OCI-M1 (cell line): ENCODE results near the gene TICAM2.
A peak's percentile ranks its signal among the peaks of the same experiment; 100 is the strongest.

Experiments used
- DNase-seq: peaks from one replicate; lab custom pipeline; 2025; lab: John Stamatoyannopoulos, UW

TICAM2 gene

DNA sequence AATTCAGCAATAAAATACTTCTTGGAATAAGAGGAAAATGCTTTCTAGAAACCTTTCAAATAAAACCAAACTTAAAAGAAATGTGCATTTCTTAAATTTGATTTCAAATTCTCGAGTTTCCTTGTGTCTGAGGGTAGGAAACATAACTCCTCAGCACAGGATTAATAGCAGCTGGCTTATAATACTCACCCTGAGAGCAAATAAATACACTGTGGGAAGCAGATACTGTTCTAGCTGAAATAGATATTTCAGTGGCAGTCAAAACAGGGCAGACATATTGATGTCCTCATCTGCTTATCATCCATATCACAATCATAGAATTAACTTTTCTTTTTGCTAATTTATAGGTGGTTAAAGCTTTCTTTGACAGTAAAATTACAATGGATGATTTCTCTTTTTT is 33.6 kb downstream of the TICAM2 start:
- DNase-seq = no peak

GRCh38 chr5:115565233-115565632 is 37.0 kb downstream of the TICAM2 start:
- no peak for DNase-seq

GRCh38 chr5:115561176-115561575 is 41.1 kb downstream of the TICAM2 start:
- DNase-seq = no peak

- no peak for DNase-seq
Observed at GRCh38 chr5:115559524-115559923, 42.8 kb downstream of the TICAM2 start.

- no peak for DNase-seq
Observed at GRCh38 chr5:115558388-115558956, 43.8 kb downstream of the TICAM2 start.

DNA sequence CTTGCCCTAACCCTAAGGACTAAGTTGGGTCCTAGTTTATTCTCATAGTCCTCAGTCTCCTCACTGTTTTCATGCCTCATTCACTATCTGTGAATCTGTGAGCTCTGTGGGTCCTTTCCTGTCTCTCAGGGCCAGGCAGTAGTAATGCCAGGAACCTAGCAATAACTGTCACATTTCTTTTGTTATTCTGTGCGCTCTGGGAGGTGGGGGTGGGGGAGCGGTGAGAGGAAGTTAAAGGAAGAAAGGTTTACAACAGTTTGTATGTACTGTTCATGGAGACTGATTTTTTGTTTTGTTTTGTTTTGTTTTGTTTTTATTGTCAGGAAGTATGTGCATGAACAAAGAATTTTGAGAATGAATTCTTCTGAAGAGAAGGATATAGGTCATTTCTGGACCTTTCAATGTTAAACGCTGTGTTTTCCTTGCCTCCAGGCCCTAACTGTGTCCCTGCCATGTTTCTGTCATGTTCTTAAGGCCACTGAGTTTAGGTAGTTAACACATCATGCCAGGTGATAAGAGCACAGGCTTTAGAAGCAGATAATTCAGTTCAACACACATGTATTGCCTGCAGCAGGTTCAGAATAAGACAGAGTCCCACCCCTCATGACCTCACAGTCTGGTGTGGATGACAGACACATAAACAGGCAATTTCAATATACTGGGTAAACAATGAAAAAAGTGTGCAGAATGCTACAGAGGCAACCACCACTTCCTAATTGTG is 44.5 kb downstream of the TICAM2 start:
- DNase-seq = no peak

DNA sequence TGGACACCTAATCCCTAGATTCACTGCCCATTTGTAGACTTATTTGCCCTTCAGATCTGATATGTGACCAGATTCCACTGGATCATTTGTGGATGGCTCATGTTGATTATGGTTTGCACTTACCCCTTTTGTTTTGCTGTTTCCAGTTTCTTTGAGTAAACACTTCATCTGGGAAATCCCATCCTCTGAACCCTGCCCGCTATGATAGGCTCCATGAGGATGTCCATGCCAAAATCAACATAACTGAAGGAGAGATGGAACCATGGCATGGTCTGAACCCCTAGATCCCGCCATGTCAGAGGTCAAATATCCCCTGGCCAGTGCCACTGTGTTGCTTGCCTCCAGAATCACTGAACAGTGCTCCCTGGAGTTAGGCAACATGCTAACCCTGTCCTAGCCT is 46.0 kb downstream of the TICAM2 start:
- DNase-seq = no peak

DNA sequence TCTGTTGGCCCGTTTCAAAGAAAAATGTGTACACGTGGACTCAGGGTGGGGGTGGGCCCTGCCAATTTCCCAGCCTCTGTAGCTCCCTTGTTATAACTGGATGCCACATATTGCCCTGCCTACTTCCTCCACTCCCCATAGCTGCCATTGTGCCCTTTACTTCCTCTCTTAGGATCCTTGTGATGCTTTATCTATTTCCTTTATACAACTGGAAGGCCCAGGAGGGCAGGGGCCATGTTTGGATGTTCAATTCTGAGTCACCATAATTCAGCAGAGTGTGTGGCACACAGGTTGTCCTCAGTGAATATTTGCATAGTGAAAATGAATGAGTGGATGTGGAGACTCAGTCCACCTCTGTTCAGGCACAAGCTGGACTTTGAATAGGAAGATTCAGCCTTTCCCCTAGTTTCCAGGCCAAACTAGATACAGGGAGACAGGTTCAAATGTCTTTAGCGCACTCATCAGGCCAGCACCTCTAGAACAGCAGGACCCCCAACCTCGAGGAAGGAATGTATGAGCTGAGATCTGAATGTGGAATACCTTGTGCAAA is 47.1 kb downstream of the TICAM2 start:
- DNase-seq = no peak

DNA sequence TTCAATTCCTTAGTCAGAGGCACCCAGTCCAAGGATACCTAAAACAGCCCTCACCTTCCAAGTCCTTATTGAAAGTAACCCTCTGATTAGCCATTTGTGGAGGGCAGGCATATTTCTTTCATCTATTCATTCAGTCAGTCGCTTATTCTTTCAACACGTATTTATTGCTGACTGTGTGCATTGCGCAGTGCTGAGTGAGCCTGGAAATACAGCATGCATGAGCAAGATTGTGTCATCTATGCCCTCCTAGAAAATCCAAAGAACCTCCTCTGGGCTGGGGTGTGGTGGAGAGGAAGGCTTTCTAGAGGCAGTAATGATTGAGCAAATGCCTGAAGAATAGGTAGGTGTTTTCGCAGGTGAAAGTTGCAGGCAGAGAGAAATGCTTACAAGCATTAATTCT is 49.2 kb downstream of the TICAM2 start:
- DNase-seq = no peak

GRCh38 chr5:115551415-115551814 is 50.9 kb downstream of the TICAM2 start:
- no peak for DNase-seq

- DNase-seq = peak; percentile 6
Observed at GRCh38 chr5:115549154-115549553, 53.1 kb downstream of the TICAM2 start.

- no peak for DNase-seq
Observed at GRCh38 chr5:115548683-115549082, 53.6 kb downstream of the TICAM2 start.

DNA sequence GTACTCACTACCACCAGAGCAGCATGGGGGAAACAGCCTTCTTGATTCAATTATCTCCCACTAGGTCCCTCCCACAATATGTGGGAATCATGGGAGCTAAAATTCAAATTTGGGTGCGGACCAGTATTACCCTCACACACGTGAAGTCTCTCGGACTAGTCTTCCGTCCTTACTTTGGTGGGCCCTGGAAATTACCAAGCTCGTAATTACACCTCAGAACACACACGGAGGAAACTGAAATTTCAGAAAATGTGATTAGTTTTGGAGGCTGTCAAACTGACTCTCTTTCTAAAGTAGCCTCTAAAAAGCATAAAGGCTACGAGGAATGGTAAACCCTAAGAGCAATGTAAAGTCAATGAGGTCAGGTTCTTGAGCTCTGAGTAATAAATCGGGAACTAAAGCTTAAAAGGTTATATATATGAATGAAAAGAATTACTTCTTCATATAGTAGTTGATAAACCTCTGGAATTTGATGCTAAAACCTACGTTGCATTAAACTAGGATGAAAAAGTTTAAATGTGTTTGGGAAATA is 56.9 kb downstream of the TICAM2 start:
- no peak for DNase-seq

GRCh38 chr5:115544436-115545350 is 57.6 kb downstream of the TICAM2 start, which contains the start of gene FEM1C:
Gene FEM1C, minus strand, starts transcription at chr5:115544775. Its CDS starts 1,282 bp downstream, at chr5:115543493.
- DNase-seq = peak; percentile 79

- DNase-seq = peak; percentile 49
Observed at GRCh38 chr5:115544043-115544435, 58.2 kb downstream of the TICAM2 start.

GRCh38 chr5:115543365-115544042 is 58.8 kb downstream of the TICAM2 start:
- DNase-seq = no peak

DNA sequence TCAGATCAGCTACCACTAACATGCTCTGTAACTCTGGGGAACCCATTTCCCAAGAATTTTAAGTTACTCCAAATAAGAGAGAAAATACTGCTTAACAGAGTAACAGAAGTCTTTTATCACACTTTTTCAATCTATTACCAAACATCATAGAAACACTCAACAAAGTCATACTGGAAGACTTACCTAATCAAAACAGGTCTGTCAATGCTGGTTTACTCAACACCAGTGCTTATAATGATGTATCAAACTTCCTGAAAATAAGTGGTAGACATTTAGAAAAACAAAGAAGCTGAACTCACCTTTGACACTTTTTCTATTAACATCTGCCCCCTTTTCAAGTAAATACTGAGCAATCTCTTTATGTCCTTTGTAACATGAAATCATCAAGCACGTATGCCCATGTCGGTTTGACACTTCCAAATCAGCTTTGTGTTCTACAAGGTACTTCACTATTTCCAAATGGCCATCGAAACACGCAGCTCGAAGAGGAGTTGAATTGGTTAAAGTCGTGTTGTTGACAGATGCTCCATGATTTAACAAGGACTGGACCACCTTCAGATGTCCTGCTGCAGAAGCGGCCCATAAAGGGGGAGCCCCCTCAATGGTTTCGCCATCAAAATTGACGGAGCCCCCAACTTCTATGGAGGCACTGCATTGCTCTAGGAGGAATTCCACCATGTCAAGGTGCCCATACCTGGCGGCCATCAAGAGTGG is 59.5 kb downstream of the TICAM2 start:
- no peak for DNase-seq

- no peak for DNase-seq
Observed at GRCh38 chr5:115542086-115542485, 60.2 kb downstream of the TICAM2 start.

DNA sequence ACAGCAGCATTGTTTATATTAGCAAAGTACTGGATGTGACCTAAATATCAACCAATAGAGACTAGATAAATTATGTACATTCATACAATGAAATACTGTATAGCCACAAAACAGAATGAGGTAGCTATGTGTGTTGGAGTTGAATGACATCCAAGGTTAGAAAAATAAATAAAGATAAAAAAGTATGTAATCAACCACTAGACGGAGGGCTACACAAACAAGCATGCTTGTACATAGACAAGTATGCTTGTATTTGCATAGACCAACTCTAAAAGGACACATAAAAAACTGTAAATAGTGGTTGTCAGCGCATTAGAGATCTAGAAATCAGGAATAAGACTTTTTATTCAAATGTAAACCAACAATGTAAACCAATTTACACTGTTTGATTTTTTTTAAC is 60.7 kb downstream of the TICAM2 start:
- peak; percentile 3 for DNase-seq

DNA sequence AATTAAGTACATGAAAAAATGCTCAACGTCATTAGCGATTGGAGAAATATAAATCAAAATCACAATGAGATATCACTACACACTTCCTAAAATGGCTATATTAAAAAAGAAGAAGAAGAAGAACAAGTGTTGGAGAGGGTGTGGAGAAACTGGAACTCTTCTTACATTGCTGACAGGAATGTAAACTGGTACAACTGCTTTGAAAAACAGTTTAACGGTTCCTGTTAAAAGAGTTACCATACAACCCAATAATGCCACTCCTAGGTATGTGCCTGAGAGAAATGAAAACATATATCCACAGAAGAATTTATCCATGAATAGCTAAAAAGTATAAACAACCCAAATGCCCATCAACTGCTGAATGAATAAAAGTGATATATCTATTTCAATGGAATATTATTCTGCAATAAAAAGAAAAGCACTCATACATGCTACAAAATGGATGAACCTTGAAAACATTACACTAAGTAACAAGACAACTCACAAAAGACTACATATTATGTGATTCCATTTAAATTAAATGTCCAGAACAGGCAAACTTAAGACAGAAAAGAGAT is 66.7 kb downstream of the TICAM2 start:
- no peak for DNase-seq

DNA sequence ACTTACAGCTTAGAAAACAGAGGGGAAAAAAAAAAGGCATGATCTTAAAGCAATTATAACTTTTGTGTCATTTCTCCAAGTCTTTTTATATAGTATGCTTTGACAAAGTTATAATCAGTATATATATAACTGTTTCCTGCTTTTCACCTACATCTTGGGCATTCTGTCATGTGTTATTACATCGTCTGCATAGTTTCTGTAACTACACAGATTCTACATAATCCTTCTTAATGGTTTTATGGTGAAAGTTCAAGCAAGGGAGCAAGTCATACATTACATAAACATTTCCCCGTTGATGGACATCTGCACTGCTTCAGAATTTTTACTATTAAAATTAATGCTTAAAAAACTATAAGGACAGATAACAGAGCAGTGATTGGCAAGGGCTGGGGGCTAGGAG is 69.8 kb downstream of the TICAM2 start:
- DNase-seq = no peak
